CD4-positive, alpha-beta T cell (primary cell): Measurements from ENCODE around the gene CD99. TPM values are rescaled to one million over a fixed set of nuclear protein-coding genes. Genes with fewer than 3 reads are reported as not detected.

Experiments used
- ATAC-seq: fragments of 200-7000 bp; cut with Tn5 transposase; one replicate; pipeline ENCODE4 v1.10.0; 2022; ENCODE audit warnings: mild to moderate bottlenecking; ENCODE audit not compliant: poor library complexity
- CTCF ChIA-PET: fragments of 350-600 bp; sonication (Branson Sonifier 250); formaldehyde crosslinking; loops from one replicate; lab custom pipeline; 2021; ENCODE audit warnings: antibody characterized with exemption, inconsistent platforms; lab: Charles Lee
- POLR2A ChIA-PET: fragments of 350-600 bp; sonication (Branson Sonifier 250); formaldehyde crosslinking; loops from one replicate; lab custom pipeline; 2021; ENCODE audit warnings: antibody characterized with exemption, inconsistent platforms; lab: Charles Lee
- DNase-seq, 14 experiments: peaks; one replicate each; pipeline ENCODE4 v3.0.0-alpha.2; 2013 to 2020; ENCODE audit warnings: mixed read lengths in 2 of 14
- H3K27ac ChIP-seq, 2 donors: one replicate each; pipeline versions ENCODE4 v1.5.1 to v1.7.0; 2013; ENCODE audit warnings: low read length in 2 of 2, low read depth in 1 of 2, mild to moderate bottlenecking in 1 of 2
- H3K27me3 ChIP-seq, 2 experiments: 1 replicate in 1 of 2; 2 replicates in 1 of 2; pipeline versions ENCODE4 v1.6.1 to v1.7.0; 2013; ENCODE audit warnings: low read length in 2 of 2, control low read depth in 1 of 2, mild to moderate bottlenecking in 1 of 2, moderate library complexity in 1 of 2; ENCODE audit not compliant: insufficient read depth in 2 of 2, control insufficient read depth in 1 of 2
- H3K36me3 ChIP-seq: one replicate; pipeline ENCODE4 v1.6.1; 2013; ENCODE audit warnings: low read length, control low read depth; ENCODE audit not compliant: insufficient read depth
- H3K4me1 ChIP-seq: one replicate; pipeline ENCODE4 v1.6.1; 2013; ENCODE audit warnings: low read length, control low read depth; ENCODE audit not compliant: insufficient read depth
- H3K4me3 ChIP-seq: one replicate; pipeline ENCODE4 v1.5.1; 2013; ENCODE audit warnings: mild to moderate bottlenecking, low read length, moderate library complexity
- H3K9me3 ChIP-seq, 2 experiments: 1 replicate in 1 of 2; 2 replicates in 1 of 2; pipeline versions ENCODE4 v1.6.1 to v1.7.0; 2013; ENCODE audit warnings: low read length in 2 of 2, mild to moderate bottlenecking in 2 of 2, control low read depth in 1 of 2, moderate library complexity in 1 of 2; ENCODE audit not compliant: control insufficient read depth in 1 of 2, insufficient read depth in 1 of 2
- H3K27ac Mint-ChIP-seq: one replicate; pipeline ENCODE4 v1.8.0; 2020; ENCODE audit warnings: mixed read lengths
- H3K27me3 Mint-ChIP-seq: one replicate; pipeline ENCODE4 v1.8.0; 2021; ENCODE audit warnings: mixed read lengths
- H3K36me3 Mint-ChIP-seq: one replicate; pipeline ENCODE4 v1.8.0; 2021; ENCODE audit warnings: low read depth, mixed read lengths
- H3K4me1 Mint-ChIP-seq: one replicate; pipeline ENCODE4 v1.8.0; 2021; ENCODE audit warnings: low read depth, mixed read lengths
- H3K4me3 Mint-ChIP-seq: one replicate; pipeline ENCODE4 v1.8.0; 2020; ENCODE audit warnings: mild to moderate bottlenecking, mixed read lengths
- H3K9me3 Mint-ChIP-seq: one replicate; pipeline ENCODE4 v1.8.0; 2020; ENCODE audit warnings: mixed read lengths
- intact Hi-C, 2 experiments: fragments of 100-400 bp; cut with DNase I in 1 of 2; cut with micrococcal nuclease in 1 of 2; formaldehyde crosslinking; loops; one replicate each; pipeline versions ENCODE4 v1.15.1 to v1.9.0; 2023 to 2025; cut with DNase I, micrococcal nuclease
- total RNA-seq, 174 experiments: library from RNA in 2 of 174; stranded (reverse) in 2 of 174; gene quantifications; one replicate each; pipeline ENCODE4 v1.2.3 and lab custom pipeline; 2021 to 2026
- TF ChIP-seq, protein P1 (sequence below): fragments of 200-600 bp; IDR thresholded peaks from one replicate; pipeline ENCODE4 v1.8.0; 2022; ENCODE audit warnings: antibody characterized with exemption, mild to moderate bottlenecking

CD99 gene
- total RNA-seq, 2 experiments from 2014 or later = 170 to 184 TPM

DNA sequence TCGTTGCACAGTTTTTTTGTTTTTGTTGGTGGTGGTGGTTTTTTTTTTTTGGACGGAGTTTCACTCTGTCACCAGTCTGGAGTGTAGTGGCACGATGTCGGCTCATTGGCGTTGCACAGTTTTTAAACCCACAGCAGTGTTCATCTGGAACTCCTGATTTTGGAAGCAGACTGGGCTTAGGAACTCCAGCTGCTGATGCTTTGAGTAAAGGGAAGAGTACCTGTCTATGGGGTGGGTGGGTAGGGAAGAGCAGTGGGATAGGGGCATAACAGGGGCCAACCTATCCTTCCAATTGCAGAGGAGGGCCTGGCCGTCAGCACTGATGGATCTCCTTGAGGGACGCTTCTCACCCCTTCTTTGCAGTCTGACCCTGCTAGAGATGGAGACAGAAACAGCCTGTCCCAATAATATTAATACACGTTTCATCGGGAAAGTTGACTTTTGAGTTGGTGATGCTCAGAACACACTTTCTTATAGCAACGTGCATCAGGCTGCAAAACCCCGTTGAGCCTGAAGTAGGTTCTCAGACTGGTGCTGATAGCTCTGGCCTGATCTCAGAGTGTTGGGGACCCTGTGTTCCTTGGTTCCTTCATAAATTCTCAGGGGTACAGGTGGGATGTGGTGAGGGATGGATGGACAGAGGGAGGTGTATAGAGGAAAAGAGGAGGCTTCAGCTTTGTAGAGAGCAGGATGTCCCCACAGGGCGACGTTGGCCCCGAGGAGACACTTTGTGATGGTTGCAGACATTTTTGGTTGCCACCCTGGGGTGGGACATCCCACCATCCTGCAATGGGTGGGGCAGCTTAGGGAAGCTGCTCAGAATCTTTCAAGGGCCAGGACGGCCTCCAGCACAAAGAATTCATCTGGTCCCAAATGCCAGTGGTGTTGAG, 2.3 kb downstream of the CD99 start:
- H3K27ac ChIP-seq = peak overlapping the region; percentile 61 to 62
- no peaks in the 10 kb centered on the region for H3K36me3 ChIP-seq
- ATAC-seq (no peak), DNase-seq (peak in 3 of 14 experiments; percentile 20 to 56 (median 52))
- TF ChIP-seq, protein P1, sequence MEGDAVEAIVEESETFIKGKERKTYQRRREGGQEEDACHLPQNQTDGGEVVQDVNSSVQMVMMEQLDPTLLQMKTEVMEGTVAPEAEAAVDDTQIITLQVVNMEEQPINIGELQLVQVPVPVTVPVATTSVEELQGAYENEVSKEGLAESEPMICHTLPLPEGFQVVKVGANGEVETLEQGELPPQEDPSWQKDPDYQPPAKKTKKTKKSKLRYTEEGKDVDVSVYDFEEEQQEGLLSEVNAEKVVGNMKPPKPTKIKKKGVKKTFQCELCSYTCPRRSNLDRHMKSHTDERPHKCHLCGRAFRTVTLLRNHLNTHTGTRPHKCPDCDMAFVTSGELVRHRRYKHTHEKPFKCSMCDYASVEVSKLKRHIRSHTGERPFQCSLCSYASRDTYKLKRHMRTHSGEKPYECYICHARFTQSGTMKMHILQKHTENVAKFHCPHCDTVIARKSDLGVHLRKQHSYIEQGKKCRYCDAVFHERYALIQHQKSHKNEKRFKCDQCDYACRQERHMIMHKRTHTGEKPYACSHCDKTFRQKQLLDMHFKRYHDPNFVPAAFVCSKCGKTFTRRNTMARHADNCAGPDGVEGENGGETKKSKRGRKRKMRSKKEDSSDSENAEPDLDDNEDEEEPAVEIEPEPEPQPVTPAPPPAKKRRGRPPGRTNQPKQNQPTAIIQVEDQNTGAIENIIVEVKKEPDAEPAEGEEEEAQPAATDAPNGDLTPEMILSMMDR = no peak
- Mint-ChIP-seq H3K27me3 (no peaks in the 10 kb centered on the region), H3K9me3 (no peaks in the 10 kb centered on the region), H3K36me3 (peaks cover 17% of the 10 kb centered on the region), H3K4me3 (peak overlapping the region; percentile 95), H3K4me1 (peaks cover 64% of the 10 kb centered on the region), H3K27ac (peak overlapping the region; percentile 83)
- CTCF ChIA-PET = no interaction called here
- no peaks in the 10 kb centered on the region for H3K9me3 ChIP-seq
- peak overlapping the region; percentile 96 for H3K4me3 ChIP-seq
- peaks cover 70% of the 10 kb centered on the region for H3K4me1 ChIP-seq
- intact Hi-C loops = loop anchor here (1.0 to 10.0 kb wide), 10 partner anchors 10 to 1299 kb away; partner anchors contain the start of genes ASMTL (in 1 of the 2), P2RY8 (in 1 of the 2) and SLC25A6 (in 1 of the 2)
- POLR2A ChIA-PET = no interaction called here
- H3K27me3 ChIP-seq = no peaks in the 10 kb centered on the region

DNA sequence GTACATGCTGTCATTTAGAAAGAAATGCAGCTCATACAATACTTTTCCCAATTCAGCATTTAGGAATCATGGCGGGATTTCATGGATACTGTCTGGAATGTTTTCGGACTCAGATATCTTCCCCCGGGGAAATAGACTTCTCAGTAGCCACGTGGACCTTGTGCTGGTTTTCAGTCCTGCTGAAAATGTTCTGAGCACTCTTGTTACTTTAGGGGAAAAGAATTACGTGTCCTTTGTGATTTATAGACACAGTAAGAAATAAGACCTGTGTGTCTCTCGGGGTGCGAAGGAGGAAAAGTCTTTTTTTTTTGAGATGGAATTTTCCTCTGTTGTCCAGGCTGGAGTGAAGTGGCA, 3.8 kb downstream of the CD99 start:
- no peak for DNase-seq
- ChIA-PET CTCF (no interaction called here), POLR2A (no interaction called here)
- intact Hi-C loops = loop anchor here (1.0 to 10.0 kb wide), 10 partner anchors 8 to 1300 kb away; partner anchors contain the start of genes ASMTL (in 1 of the 2), P2RY8 (in 1 of the 2) and SLC25A6 (in 1 of the 2)
- H3K9me3 Mint-ChIP-seq = no peaks in the 10 kb centered on the region
- H3K27me3 Mint-ChIP-seq = no peaks in the 10 kb centered on the region
- H3K4me1 Mint-ChIP-seq = peaks cover 78% of the 10 kb centered on the region
- H3K36me3 Mint-ChIP-seq = peaks cover 19% of the 10 kb centered on the region
- Histone ChIP-seq H3K27ac (peak overlapping the region in 1 of 2 donors; percentile 11), H3K4me3 (peak overlapping the region; percentile 96), H3K4me1 (peaks cover 85% of the 10 kb centered on the region), H3K9me3 (no peaks in the 10 kb centered on the region), H3K27me3 (no peaks in the 10 kb centered on the region), H3K36me3 (no peaks in the 10 kb centered on the region)
- TF ChIP-seq, protein P1 = no peak
- H3K4me3 Mint-ChIP-seq = peak overlapping the region; percentile 95
- ATAC-seq = no peak
- peak overlapping the region; percentile 83 for H3K27ac Mint-ChIP-seq

DNA sequence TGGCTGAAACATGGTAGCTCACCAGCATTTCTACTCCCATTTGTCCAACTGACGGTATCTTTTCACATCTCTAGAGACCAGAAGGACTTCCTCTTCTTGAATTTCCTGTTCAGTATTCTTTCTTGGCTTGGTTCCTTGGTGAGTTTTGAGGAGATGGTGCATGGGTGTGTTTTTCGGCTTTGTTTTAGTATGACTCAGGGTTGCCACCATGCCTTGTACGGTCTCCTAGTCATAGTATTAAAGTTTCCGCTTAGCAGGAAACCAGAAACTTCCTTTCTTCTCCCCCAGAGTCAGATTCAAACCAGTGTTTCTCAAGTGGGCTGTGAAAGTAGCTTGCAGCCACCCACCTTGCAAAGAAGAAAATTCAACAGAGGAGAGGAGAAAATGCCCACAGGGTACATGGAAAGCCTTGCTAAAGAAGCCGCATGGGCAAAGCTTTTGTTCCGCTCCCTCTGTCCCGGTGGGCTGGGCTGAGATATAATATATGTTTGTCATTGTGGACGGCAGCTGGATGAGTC, 5.7 kb downstream of the CD99 start:
- H3K36me3 Mint-ChIP-seq = peaks cover 36% of the 10 kb centered on the region

More for the DNA sequence above, 5.7 kb downstream of the CD99 start:
- Histone ChIP-seq H3K27ac (peak overlapping the region; percentile 39 to 55), H3K36me3 (no peaks in the 10 kb centered on the region), H3K9me3 (no peaks in the 10 kb centered on the region), H3K27me3 (no peaks in the 10 kb centered on the region), H3K4me1 (peaks cover 95% of the 10 kb centered on the region), H3K4me3 (peak overlapping the region; percentile 24)
- intact Hi-C loops = loop anchor here (2.0 to 10.0 kb wide), 4 partner anchors 14 to 1302 kb away; partner anchors contain the start of genes P2RY8 (in 1 of the 2) and SLC25A6 (in 1 of the 2)
- peaks cover 96% of the 10 kb centered on the region for H3K4me1 Mint-ChIP-seq
- POLR2A ChIA-PET = no interaction called here
- CTCF ChIA-PET = no interaction called here
- H3K9me3 Mint-ChIP-seq = no peaks in the 10 kb centered on the region
- H3K27me3 Mint-ChIP-seq = no peaks in the 10 kb centered on the region
- ATAC-seq = peak; percentile 75
- TF ChIP-seq, protein P1 = no peak
- peak in 9 of 14 experiments; percentile 20 to 88 (median 51) for DNase-seq
- peak overlapping the region; percentile 83 for H3K27ac Mint-ChIP-seq
- peak overlapping the region; percentile 82 for H3K4me3 Mint-ChIP-seq
